ENCODE results near the gene OAS2.
"Not testable (repeated sequence)": the region's sequence is repeated elsewhere in the genome, so short reads cannot be mapped to it uniquely, and the experiment has no call there.

Gene OAS2

DNA sequence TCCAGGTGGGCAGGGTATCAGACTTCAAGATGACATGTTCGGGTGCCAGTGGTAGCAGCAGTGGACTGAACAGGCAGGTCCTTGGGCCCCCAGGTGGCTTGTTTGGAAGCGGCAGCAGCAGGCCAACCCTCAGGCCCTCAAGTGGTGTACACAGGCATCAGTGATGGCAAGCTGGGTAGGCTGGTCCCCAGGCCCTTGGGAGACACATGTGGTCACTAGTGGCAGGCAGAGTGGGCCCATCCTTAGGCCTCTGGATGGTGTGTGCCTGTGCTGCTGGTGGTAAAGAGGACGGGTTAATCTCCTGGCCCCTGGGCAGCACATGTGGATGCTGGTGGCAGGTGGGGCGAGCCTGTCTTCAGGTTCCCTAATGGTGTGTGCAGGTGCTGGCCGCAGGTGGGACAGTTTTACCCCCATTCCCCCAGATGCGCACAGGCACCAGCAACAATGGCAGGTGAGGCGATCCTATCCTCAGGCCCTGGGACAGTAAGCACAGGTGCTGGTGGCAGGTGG, 8.0 kb downstream of the OAS2 start:
- no peak for DNase-seq

- DNase-seq: no peak
Observed at GRCh38 chr12:112987561-112987960, 9.2 kb downstream of the OAS2 start.

DNA sequence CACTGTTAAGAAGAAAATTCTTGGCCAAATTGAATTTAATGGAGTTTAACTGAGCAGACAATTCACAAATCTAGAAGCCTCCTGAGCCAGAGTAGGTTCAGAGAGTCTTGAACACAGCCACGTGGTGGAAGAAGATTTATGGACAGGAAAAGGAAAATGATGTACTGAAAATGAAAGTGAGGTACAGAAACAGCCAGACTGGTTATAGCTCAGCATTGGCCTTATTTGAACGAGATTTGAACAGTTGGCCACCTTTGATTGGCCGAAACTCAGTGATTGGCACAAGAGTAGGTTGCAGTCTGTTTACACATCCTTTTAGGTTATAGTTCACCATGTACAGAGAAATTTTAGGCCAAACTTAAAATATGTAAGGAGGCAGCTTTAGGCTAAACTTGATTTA, 9.9 kb downstream of the OAS2 start:
- DNase-seq: peak in 2 of 6 experiments; percentile 1

DNA sequence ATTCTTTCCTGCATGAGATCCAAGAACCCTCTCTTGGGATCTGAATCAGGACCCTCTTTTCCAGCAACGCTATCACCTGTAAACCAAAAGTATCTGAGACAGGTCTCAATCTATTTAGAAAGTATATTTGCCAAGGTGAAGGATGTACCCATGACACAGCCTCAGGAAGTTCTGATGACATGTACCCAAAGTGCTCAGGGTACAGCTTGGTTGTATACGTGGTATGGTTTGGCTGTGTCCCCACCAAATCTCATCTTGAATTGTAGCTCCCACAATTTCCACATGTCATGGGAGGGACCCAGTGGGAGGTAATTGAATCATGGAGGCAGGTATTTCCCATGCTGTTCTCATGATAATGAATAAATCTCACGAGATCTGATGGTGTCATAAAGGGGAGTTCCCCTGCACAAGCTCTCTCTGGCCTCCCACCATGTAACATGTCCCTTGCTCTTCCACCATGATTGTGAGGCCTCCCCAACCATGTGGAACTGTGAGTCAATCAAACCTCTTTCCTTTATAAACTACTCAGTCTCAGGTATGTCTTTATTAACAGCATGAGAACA, 10.6 kb downstream of the OAS2 start:
- DNase-seq: not testable (repeated sequence)

DNA sequence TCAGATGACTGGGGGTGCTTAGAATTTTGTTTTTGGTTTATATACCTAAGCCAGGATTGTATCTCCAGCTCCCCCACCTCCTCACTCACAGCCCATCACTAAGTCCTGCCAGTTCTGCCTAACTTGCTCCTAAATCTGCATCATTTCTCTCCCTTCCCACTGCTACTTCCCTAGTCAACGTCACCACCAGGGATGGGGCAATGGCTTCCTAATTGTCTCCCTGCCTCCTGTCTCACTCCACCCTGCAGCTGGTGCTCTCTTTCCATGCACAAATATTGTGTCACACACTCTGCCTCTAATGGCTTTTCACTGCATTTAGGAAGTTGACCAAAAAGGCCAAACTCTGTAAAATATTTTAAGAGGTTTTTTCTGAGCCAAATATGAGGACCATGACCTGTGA, 11.5 kb downstream of the OAS2 start:
- no peak for DNase-seq

GRCh38 chr12:112992541-112993398, 14.5 kb downstream of the OAS2 start:
- peak in 4 of 6 experiments; percentile 28 to 65 (median 44) for DNase-seq

DNA sequence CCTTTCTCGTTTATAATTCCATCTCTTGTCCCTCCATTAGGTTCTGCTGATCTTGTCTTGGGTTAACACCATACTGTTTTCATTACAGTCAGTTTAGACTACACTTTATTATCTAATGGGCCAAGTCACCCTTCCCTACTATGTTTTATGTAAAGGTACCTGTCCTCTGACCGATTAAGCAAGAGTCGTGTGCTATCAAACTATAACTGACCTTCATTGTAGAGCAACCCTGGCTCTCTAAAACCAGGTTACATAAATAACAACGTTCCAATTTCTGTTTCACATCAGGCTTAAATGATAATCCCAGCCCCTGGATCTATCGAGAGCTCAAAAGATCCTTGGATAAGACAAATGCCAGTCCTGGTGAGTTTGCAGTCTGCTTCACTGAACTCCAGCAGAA, 16.7 kb downstream of the OAS2 start:
- no peak for DNase-seq

GRCh38 chr12:112996501-112996900, 18.2 kb downstream of the OAS2 start:
- DNase-seq: no peak

DNA sequence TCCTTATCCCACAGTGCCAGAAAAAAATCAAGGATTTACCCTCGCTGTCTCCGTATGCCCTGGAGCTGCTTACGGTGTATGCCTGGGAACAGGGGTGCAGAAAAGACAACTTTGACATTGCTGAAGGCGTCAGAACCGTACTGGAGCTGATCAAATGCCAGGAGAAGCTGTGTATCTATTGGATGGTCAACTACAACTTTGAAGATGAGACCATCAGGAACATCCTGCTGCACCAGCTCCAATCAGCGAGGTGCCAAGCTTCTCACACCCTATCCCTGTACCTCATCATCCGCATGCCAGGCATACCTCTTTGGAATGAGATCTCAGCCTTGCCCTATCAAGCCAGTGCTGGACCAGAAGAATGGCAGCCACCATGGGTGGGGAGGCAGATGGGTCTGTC, 19.2 kb downstream of the OAS2 start:
- DNase-seq: no peak

- DNase-seq: no peak
Observed at GRCh38 chr12:112998987-112999767, 20.9 kb downstream of the OAS2 start.

GRCh38 chr12:113000433-113000832, 22.1 kb downstream of the OAS2 start:
- DNase-seq: no peak

DNA sequence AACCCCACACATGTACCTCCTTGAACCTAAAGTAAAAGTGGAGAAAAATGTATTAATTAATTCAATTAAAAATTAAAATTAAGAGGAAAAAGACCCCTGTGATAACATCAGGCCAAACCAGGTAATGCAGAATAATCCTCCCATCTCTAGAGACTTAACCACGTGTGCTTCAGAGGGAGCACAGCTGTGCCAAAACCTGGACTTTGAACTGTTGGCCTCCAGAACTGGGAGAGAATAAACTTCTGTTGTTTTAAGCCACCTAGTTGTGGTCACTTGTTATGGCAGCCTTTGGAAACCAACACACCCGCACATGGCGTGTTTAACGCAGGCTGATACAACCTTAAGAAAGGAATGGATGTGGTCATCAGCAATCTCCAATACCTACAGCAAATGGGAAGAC, 23.8 kb downstream of the OAS2 start:
- no peak for DNase-seq

GRCh38 chr12:113002676-113003075, 24.4 kb downstream of the OAS2 start:
- no peak for DNase-seq

DNA sequence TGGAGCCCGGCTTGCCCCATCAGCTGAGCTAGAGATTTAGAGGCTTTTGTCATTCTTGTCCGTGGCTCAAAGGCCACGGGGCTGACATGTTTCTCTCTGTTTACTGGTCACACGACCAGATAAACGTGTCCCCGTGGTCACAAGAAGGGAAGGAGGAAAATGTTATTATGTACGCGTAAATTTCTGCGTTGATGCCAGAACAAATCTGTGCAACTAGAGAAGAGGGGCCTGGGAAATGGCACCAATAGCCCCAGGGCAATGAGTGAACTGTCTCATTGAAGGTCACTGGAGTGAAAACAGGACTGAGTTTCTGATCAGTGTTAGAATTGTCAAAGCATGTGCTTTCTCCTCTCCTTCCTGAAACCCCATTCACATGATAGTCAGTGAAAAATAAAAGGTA, 25.3 kb downstream of the OAS2 start:
- no peak for DNase-seq

DNA sequence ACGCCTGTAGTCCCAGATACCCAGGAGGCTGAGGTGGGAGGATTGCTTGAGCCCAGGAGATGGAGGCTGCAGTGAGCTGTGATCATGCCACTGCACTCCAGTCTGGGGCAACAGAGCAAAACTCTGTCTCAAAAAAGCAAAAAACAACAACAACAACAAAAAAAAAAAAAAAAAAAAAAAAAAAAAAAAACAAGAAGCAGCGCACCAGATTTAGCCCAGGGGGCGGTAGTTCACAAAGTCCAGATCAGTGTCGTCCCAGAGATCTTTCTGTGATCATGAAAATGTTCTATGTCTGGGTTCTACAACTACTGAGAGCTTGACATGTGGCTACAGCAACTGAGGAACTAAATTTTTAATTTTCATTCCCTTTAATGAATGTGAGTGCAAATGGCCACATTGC, 27.4 kb downstream of the OAS2 start:
- DNase-seq: no peak

DNA sequence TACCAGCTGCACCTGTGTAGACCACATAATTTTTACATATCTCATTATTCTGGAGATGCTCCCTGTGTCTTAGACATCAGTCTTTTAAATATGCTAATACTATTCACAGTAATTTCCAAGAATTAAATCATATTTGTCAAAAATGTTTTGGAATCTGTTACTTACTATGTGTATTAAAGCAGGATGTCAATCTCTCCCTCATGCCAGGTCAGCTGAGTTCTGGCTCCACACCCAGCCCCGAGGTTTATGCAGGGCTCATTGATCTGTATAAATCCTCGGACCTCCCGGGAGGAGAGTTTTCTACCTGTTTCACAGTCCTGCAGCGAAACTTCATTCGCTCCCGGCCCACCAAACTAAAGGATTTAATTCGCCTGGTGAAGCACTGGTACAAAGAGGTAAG, 27.9 kb downstream of the OAS2 start:
- no peak for DNase-seq

GRCh38 chr12:113006641-113007040, 28.3 kb downstream of the OAS2 start:
- DNase-seq: no peak

GRCh38 chr12:113007166-113007565, 28.8 kb downstream of the OAS2 start:
- no peak for DNase-seq

DNA sequence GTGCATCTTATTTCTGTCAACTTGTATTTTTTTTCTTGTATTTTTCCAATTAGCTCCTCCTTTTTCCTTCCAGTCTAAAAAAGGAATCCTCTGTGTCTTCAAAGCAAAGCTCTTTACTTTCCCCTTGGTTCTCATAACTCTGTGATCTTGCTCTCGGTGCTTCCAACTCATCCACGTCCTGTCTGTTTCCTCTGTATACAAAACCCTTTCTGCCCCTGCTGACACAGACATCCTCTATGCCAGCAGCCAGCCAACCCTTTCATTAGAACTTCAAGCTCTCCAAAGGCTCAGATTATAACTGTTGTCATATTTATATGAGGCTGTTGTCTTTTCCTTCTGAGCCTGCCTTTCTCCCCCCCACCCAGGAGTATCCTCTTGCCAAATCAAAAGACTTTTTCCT, 32.4 kb downstream of the OAS2 start:
- DNase-seq: no peak

GRCh38 chr12:113014565-113014964, 36.2 kb downstream of the OAS2 start:
- DNase-seq: no peak

DNA sequence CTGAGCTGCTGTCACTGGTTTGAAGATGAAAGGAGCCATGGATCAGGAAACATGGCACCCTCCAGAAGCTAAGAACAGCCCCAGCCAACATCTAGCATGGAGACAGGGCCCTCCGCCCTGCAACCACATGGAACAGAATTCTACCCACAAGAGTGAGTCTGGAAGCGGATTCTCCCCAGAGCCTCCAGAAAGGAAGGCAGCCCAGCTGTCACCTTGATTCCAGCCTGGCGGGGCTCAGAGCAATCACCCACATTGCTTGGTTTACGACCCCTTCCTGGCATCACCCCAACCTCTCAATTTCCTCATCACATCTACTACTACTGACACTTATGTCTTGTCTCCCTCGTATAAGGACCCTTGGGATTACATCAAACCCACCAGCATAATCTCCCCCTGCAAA, 38.5 kb downstream of the OAS2 start:
- DNase-seq: no peak

- DNase-seq: no peak
Observed at GRCh38 chr12:113019025-113019424, 40.7 kb downstream of the OAS2 start.

- no peak for DNase-seq
Observed at GRCh38 chr12:113021500-113021899, 43.2 kb downstream of the OAS2 start.

Data from stimulated activated naive CD4-positive, alpha-beta T cell (primary cell).